Neural cell (in vitro differentiated cells): ENCODE measurements around the gene MYO1D.

Experiments used
- CTCF ChIP-seq: fragments of 450-650 bp; IDR thresholded peaks from 2 replicates; pipeline ENCODE4 v1.5.1; 2014; ENCODE audit warnings: antibody characterized with exemption, mild to moderate bottlenecking, moderate library complexity; ENCODE audit not compliant: poor library complexity, severe bottlenecking
- EP300 ChIP-seq: fragments of 450-650 bp; conservative IDR thresholded peaks from 2 replicates; pipeline ENCODE4 v1.6.1; 2014; ENCODE audit warnings: antibody characterized with exemption, mild to moderate bottlenecking, moderate library complexity; ENCODE audit not compliant: poor library complexity, severe bottlenecking
- EZH2 ChIP-seq: fragments of 200-600, 300-800 bp; shearing (Covaris generic), sonication (generic); IDR thresholded peaks from 2 replicates; pipeline ENCODE4 v1.6.1; 2014; ENCODE audit warnings: antibody characterized with exemption, low read length, borderline replicate concordance, mild to moderate bottlenecking; ENCODE audit not compliant: insufficient read depth, poor library complexity, severe bottlenecking
- POLR2AphosphoS5 ChIP-seq: IDR thresholded peaks from 2 replicates; pipeline ENCODE4 v1.6.1; 2012
- RAD21 ChIP-seq: fragments of 450-650 bp; conservative IDR thresholded peaks from 2 replicates; pipeline ENCODE4 v1.6.1; 2014; ENCODE audit warnings: antibody characterized with exemption, mild to moderate bottlenecking, moderate library complexity
- REST ChIP-seq: IDR thresholded peaks from 2 replicates; pipeline ENCODE4 v1.6.1; 2012; ENCODE audit warnings: borderline replicate concordance
- SMC3 ChIP-seq: fragments of 450-650 bp; conservative IDR thresholded peaks from 2 replicates; pipeline ENCODE4 v1.6.1; 2014; ENCODE audit warnings: antibody characterized with exemption, mild to moderate bottlenecking, moderate library complexity; ENCODE audit not compliant: poor library complexity
- TAF1 ChIP-seq: IDR thresholded peaks from 2 replicates; pipeline ENCODE4 v1.6.1; 2012; ENCODE audit warnings: low read depth

GRCh38 chr17:32794533-32795246, 82.2 kb downstream of the MYO1D start:
- TF ChIP-seq POLR2AphosphoS5: no peak
- no peak for TF ChIP-seq CTCF
- TF ChIP-seq EZH2: no peak
- no peak for TF ChIP-seq SMC3
- TF ChIP-seq TAF1: no peak
- TF ChIP-seq RAD21: no peak
- no peak for TF ChIP-seq REST
- no peak for TF ChIP-seq EP300
